ENCODE data around the gene WNT10A. TPM values are rescaled to one million over a fixed set of nuclear protein-coding genes. Genes with fewer than 3 reads are reported as not detected.

WNT10A gene
- total RNA-seq, 3 donors from 2014 or later (not counting 1 experiment from before 2014, with no cell fraction given): 0.92 to 2.9 (median 2.9) TPM

- no peak for ATAC-seq
- Mint-ChIP-seq H3K4me3 (peak overlapping the region; percentile 49), H3K27me3 (ENCODE audit: low read depth in 2 of 2) (peaks cover 33 to 42% of the 10 kb centered on the region in 2 donors), H3K9me3 (no peaks in the 10 kb centered on the region), H3K27ac (peak overlapping the region; percentile 89 to 95), H3K36me3 (no peaks in the 10 kb centered on the region), H3K4me1 (peaks cover 35 to 51% of the 10 kb centered on the region in 2 donors)
- TF ChIP-seq CTCF (IDR thresholded peaks at IDR 0.05): no peak
- Histone ChIP-seq H3K4me3 (ENCODE audit: low read length) (no peak overlapping the region), H3K36me3 (ENCODE audit: control insufficient read depth, insufficient read depth, low read length) (no peaks in the 10 kb centered on the region), H3K27me3 (ENCODE audit: control insufficient read depth, insufficient read depth, low read length) (peaks cover 2% of the 10 kb centered on the region), H3K9me3 (ENCODE audit: control insufficient read depth, insufficient read depth, low read length) (no peaks in the 10 kb centered on the region), H3K27ac (ENCODE audit: low read length) (peak overlapping the region; percentile 87), H3K4me1 (ENCODE audit: control insufficient read depth, insufficient read depth, low read length) (peaks cover 47% of the 10 kb centered on the region)
- WGBS (ENCODE audit: insufficient coverage): 92% methylated on average over 19 of the region's 19 CpGs
- DNase-seq: no peak
- intact Hi-C loops (cut with micrococcal nuclease): no loop called here
These were observed 10.9 kb downstream of the WNT10A start for GRCh38 chr2:218891275-218892135.

- peak; percentile 53 for TF ChIP-seq CTCF (IDR thresholded peaks at IDR 0.05)
- peaks cover 60% of the 10 kb centered on the region for H3K4me1 ChIP-seq (ENCODE audit: control insufficient read depth, insufficient read depth, low read length)
These were observed 12.2 kb downstream of the WNT10A start for GRCh38 chr2:218892693-218893348.

GRCh38 chr2:218893349-218894150, 12.9 kb downstream of the WNT10A start:
- ATAC-seq (no peak), DNase-seq (peak in 1 of 2 donors; percentile 42)
- Mint-ChIP-seq H3K36me3 (no peaks in the 10 kb centered on the region), H3K9me3 (no peaks in the 10 kb centered on the region), H3K4me3 (peak overlapping the region; percentile 81), H3K27me3 (ENCODE audit: low read depth in 2 of 2) (peaks cover 38 to 42% of the 10 kb centered on the region in 2 donors), H3K27ac (peak overlapping the region; percentile 89 to 95), H3K4me1 (peaks cover 45 to 62% of the 10 kb centered on the region in 2 donors)
- Histone ChIP-seq H3K27ac (ENCODE audit: low read length) (peak overlapping the region; percentile 85), H3K9me3 (ENCODE audit: control insufficient read depth, insufficient read depth, low read length) (no peaks in the 10 kb centered on the region), H3K27me3 (ENCODE audit: control insufficient read depth, insufficient read depth, low read length) (peaks cover 13% of the 10 kb centered on the region), H3K36me3 (ENCODE audit: control insufficient read depth, insufficient read depth, low read length) (no peaks in the 10 kb centered on the region), H3K4me3 (ENCODE audit: low read length) (peak overlapping the region; percentile 31), H3K4me1 (ENCODE audit: control insufficient read depth, insufficient read depth, low read length) (peaks cover 68% of the 10 kb centered on the region)
- TF ChIP-seq CTCF (IDR thresholded peaks at IDR 0.05): no peak
- intact Hi-C loops (cut with micrococcal nuclease): no loop called here
- 51% methylated on average over 8 of the region's 10 CpGs for WGBS (ENCODE audit: insufficient coverage)

More at GRCh38 chr2:218892693-218893348, 12.2 kb downstream of the WNT10A start:
- no peaks in the 10 kb centered on the region for H3K9me3 Mint-ChIP-seq
- H3K4me3 ChIP-seq (ENCODE audit: low read length): peak overlapping the region; percentile 31
- peak overlapping the region; percentile 89 to 95 for H3K27ac Mint-ChIP-seq
- peaks cover 33 to 36% of the 10 kb centered on the region in 2 donors for H3K27me3 Mint-ChIP-seq (ENCODE audit: low read depth in 2 of 2)
- no peaks in the 10 kb centered on the region for H3K36me3 Mint-ChIP-seq
- H3K4me3 Mint-ChIP-seq: peak overlapping the region; percentile 81
- WGBS (ENCODE audit: insufficient coverage): under 1% methylated on average over 72 of the region's 72 CpGs
- peak; percentile 88 to 96 for DNase-seq
- no peaks in the 10 kb centered on the region for H3K36me3 ChIP-seq (ENCODE audit: control insufficient read depth, insufficient read depth, low read length)
- intact Hi-C loops (cut with micrococcal nuclease): no loop called here
- peaks cover 6% of the 10 kb centered on the region for H3K27me3 ChIP-seq (ENCODE audit: control insufficient read depth, insufficient read depth, low read length)
- no peaks in the 10 kb centered on the region for H3K9me3 ChIP-seq (ENCODE audit: control insufficient read depth, insufficient read depth, low read length)
- peaks cover 38 to 55% of the 10 kb centered on the region in 2 donors for H3K4me1 Mint-ChIP-seq
- ATAC-seq: peak; percentile 58 to 78 (median 67)
- peak overlapping the region; percentile 87 for H3K27ac ChIP-seq (ENCODE audit: low read length)

Measured in natural killer cell (primary cell).